Activated naive CD4-positive, alpha-beta T cell treated with anti-CD3 and anti-CD28 coated beads for 36 hours (primary cell): ENCODE measurements around the gene ZNF784. TPM values are rescaled to one million over a fixed set of nuclear protein-coding genes. Genes with fewer than 3 reads are reported as not detected.

ENCODE experiments used
- CTCF ChIA-PET: fragments of 350-600 bp; sonication (Branson Sonifier 250); formaldehyde crosslinking; loops from one replicate; lab custom pipeline; 2021; ENCODE audit warnings: antibody characterized with exemption; lab: Charles Lee
- DNase-seq: peaks from one replicate; pipeline ENCODE4 v3.0.0-alpha.2; 2020
- H3K27ac Mint-ChIP-seq: one replicate; pipeline ENCODE4 v1.8.0; 2021; ENCODE audit warnings: mild to moderate bottlenecking, mixed read lengths
- H3K27me3 Mint-ChIP-seq: one replicate; pipeline ENCODE4 v1.8.0; 2021; ENCODE audit warnings: low read depth, mixed read lengths
- H3K36me3 Mint-ChIP-seq: one replicate; pipeline ENCODE4 v1.8.0; 2021; ENCODE audit warnings: low read depth, mixed read lengths
- H3K4me1 Mint-ChIP-seq: one replicate; pipeline ENCODE4 v1.8.0; 2021; ENCODE audit warnings: low read depth, mixed read lengths
- H3K4me3 Mint-ChIP-seq: one replicate; pipeline ENCODE4 v1.8.0; 2021; ENCODE audit warnings: mild to moderate bottlenecking, moderate library complexity, mixed read lengths
- H3K9me3 Mint-ChIP-seq: one replicate; pipeline ENCODE4 v1.8.0; 2021; ENCODE audit warnings: mixed read lengths
- intact Hi-C: fragments of 100-400 bp; cut with micrococcal nuclease; formaldehyde crosslinking; loops from one replicate; pipeline ENCODE4 v1.15.1; 2023
- total RNA-seq, 2 experiments: library from RNA; stranded (reverse); gene quantifications; one replicate each; pipeline ENCODE4 v1.2.3, GENCODE V29; 2021

ZNF784 gene
- total RNA-seq, 2 experiments from 2014 or later = 3.7 to 4.0 TPM

- peak within 1 kb of the TSS; percentile 93 for H3K4me3 Mint-ChIP-seq
- peak within 1 kb of the TSS; percentile 90 for H3K27ac Mint-ChIP-seq
- peak; percentile 45 for DNase-seq
- H3K27me3 Mint-ChIP-seq = no peaks in the 10 kb centered on the region
- H3K9me3 Mint-ChIP-seq = no peaks in the 10 kb centered on the region
- H3K4me1 Mint-ChIP-seq = peaks cover 57% of the 10 kb centered on the region
- intact Hi-C loops = loop anchor here (5.0 kb wide), 3 partner anchors 34 to 384 kb away; partner anchors contain the start of genes PPP6R1, RPL28 and ZNF865
- CTCF ChIA-PET = interaction anchor here (1.1 to 2.1 kb wide), 2 partner anchors 9 to 137 kb away, joined by 4 to 5 read pairs; no protein-coding TSS in a partner anchor
- peaks cover 23% of the 10 kb centered on the region for H3K36me3 Mint-ChIP-seq
These were observed 16.4 kb upstream of the ZNF784 start, which contains the start of gene ZNF580 for GRCh38 chr19:55640577-55641425. TSS of gene ZNF580 (plus strand) at chr19:55641002. CDS start at chr19:55642509, 1,507 bp downstream.

- no peaks in the 10 kb centered on the region for H3K27me3 Mint-ChIP-seq
- H3K9me3 Mint-ChIP-seq = no peaks in the 10 kb centered on the region
- CTCF ChIA-PET = interaction anchor here (0.6 to 3.0 kb wide), 4 partner anchors 9 to 136 kb away, joined by 3 to 7 read pairs (median 4); no protein-coding TSS in a partner anchor
- peaks cover 21% of the 10 kb centered on the region for H3K36me3 Mint-ChIP-seq
- peak overlapping the region; percentile 87 for H3K27ac Mint-ChIP-seq
- peaks cover 55% of the 10 kb centered on the region for H3K4me1 Mint-ChIP-seq
- DNase-seq = peak; percentile 62
- intact Hi-C loops = loop anchor here (5.0 kb wide), 3 partner anchors 33 to 383 kb away; partner anchors contain the start of genes PPP6R1, RPL28 and ZNF865
- H3K4me3 Mint-ChIP-seq = peak overlapping the region; percentile 75
These were observed 15.7 kb upstream of the ZNF784 start for GRCh38 chr19:55640043-55640576.

DNA sequence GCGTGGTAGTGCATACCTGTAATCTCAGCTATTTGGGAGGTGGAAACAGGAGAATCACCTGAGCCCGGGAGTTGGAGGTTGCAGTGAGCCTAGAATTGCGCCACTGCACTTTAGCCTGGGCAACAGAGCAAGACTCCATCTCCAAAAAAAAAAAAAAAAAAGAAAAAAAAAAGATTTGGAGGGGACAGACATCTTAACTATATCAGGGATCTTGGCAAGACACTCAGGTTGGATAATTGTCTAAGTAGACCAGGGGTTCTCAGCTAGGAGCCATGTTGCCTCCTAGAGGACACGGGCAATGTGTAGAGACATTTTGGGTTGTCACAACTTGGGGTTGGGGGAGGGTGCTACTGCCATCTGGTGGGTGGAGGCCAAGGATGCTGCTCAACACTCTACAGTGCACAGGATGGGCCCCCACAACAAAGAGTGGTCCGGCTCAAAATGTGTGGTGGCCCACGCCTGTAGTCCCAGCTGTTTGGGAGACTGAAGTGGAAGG lies 14.5 kb upstream of the ZNF784 start:
- CTCF ChIA-PET = interaction anchor here (0.6 to 3.0 kb wide), 8 partner anchors 7 to 384 kb away, joined by 3 to 10 read pairs (median 4); partner anchors contain the start of gene CCDC106
- peak; percentile 70 for DNase-seq
- Mint-ChIP-seq H3K27ac (peak overlapping the region; percentile 31), H3K36me3 (peaks cover 26% of the 10 kb centered on the region), H3K4me3 (peak overlapping the region; percentile 36), H3K9me3 (no peaks in the 10 kb centered on the region), H3K4me1 (peaks cover 53% of the 10 kb centered on the region), H3K27me3 (no peaks in the 10 kb centered on the region)
- intact Hi-C loops = no loop called here

DNA sequence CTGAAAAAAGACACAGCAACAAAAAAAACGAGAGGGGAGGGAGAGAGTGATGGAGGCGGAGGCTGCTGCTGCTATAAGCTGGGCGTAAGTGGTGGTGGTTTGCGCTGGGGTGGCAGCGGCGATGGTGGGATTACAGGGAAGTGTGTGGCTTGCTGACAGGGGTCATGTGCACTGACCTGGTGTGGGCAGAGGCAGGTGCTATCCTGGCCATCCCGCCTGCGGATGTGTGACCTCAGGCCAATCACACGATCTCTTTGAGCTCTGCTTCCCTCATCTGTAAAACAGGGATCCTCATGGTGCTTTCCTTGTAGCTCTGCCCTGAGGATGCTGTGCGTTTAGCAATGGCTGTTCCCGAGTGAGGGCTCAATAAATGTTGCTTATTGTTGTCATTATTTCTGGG lies 13.2 kb upstream of the ZNF784 start:
- peak overlapping the region; percentile 100 for H3K27ac Mint-ChIP-seq
- no peaks in the 10 kb centered on the region for H3K27me3 Mint-ChIP-seq
- peaks cover 23% of the 10 kb centered on the region for H3K36me3 Mint-ChIP-seq
- no peak for DNase-seq
- no peaks in the 10 kb centered on the region for H3K9me3 Mint-ChIP-seq
- CTCF ChIA-PET = interaction anchor here (0.9 to 3.0 kb wide), 6 partner anchors 10 to 170 kb away, joined by 3 to 10 read pairs (median 8); partner anchors contain the start of gene CCDC106
- intact Hi-C loops = no loop called here
- H3K4me3 Mint-ChIP-seq = no peak overlapping the region
- peaks cover 50% of the 10 kb centered on the region for H3K4me1 Mint-ChIP-seq

DNA sequence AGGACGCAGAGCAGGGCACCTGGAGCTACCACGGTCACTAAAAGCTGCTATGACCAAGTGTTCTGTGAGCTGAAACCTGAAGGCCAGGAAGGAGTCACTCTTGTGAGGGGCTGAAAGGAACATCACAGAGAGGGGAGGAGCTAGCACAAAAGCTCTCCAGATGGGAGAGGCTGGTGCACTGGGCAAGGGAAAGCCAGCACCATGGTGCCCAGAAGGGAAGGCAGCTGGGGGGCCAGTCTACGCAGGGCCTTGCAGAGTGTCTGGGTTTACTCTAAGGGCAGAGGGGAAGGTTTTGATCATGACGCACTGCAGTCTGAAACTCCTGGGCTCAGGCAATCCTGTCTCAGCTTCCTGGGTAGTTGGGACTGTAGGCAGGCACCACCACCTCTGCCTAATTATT lies 12.4 kb upstream of the ZNF784 start:
- Mint-ChIP-seq H3K4me1 (peaks cover 57% of the 10 kb centered on the region), H3K27ac (peak overlapping the region; percentile 100), H3K27me3 (no peaks in the 10 kb centered on the region), H3K36me3 (peaks cover 23% of the 10 kb centered on the region), H3K9me3 (no peaks in the 10 kb centered on the region), H3K4me3 (peak overlapping the region; percentile 99)
- CTCF ChIA-PET = interaction anchor here (0.7 to 2.1 kb wide), 5 partner anchors 10 to 122 kb away, joined by 3 to 9 read pairs (median 3); no protein-coding TSS in a partner anchor
- intact Hi-C loops = no loop called here
- no peak for DNase-seq

DNA sequence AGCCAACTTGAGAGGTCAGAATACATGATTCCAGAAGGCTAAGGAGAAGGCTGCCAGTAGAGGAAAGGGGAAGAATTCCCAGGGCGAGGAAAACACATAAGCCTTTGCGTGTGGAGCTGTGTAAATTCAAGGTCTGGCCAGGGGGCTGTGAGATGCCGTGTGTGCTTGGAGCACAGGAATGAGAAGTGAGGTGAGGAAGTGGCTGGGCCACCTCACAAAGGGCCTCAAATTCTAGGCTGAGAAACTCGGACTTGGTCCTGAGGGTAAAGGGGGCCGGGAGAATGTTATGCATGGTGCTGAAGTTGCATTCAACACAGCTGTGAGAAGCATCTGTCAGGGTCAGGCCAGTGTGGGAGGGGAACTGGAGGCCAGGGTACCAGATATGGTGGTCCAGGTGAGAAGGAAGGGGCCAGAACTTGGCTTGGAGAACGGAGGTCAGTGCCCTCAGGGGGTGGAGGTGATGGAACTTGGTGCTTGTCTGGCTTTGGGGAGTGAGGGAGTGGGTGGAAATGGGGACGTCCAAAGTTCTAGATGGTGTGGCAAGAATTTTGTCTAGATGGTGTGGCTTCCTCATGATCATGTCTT lies 11.6 kb upstream of the ZNF784 start:
- H3K4me1 Mint-ChIP-seq = peaks cover 60% of the 10 kb centered on the region
- CTCF ChIA-PET = interaction anchor here (0.9 to 6.8 kb wide), 5 partner anchors 9 to 121 kb away, joined by 3 to 41 read pairs (median 3); partner anchors contain the start of gene ZNF865
- peak overlapping the region; percentile 99 for H3K4me3 Mint-ChIP-seq
- peak overlapping the region; percentile 100 for H3K27ac Mint-ChIP-seq
- H3K27me3 Mint-ChIP-seq = no peaks in the 10 kb centered on the region
- peaks cover 23% of the 10 kb centered on the region for H3K36me3 Mint-ChIP-seq
- intact Hi-C loops = loop anchor here (1.0 to 2.0 kb wide), 2 partner anchors 7 to 39 kb away; partner anchors contain the start of genes EPN1 and ZNF581
- no peak for DNase-seq
- H3K9me3 Mint-ChIP-seq = no peaks in the 10 kb centered on the region

DNA sequence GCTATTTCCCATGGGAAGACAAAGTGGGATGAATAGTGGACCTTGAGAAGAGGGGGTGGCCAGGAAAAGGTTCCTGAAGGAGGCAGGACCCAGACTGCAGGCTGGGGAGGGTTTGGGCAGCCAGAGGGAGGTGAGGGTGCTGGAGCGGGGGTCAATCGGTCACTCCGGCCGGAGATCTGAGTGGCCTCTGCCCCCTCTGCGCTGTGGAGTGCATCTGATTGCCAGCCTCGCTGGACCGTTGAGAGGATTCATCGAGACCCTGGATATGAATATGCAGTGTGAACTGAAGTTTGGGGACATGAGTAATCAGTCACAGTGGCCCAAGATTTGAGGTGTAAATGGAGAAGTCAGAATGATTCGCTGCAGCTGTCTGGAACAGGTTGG lies 11.0 kb upstream of the ZNF784 start:
- intact Hi-C loops = loop anchor here (1.0 to 2.0 kb wide), 2 partner anchors 8 to 39 kb away; partner anchors contain the start of genes EPN1 and ZNF581
- no peaks in the 10 kb centered on the region for H3K27me3 Mint-ChIP-seq
- CTCF ChIA-PET = interaction anchor here (4.7 to 6.8 kb wide), 2 partner anchors 29 to 131 kb away, joined by 28 to 41 read pairs; partner anchors contain the start of gene ZNF865
- peak overlapping the region; percentile 100 for H3K27ac Mint-ChIP-seq
- peaks cover 58% of the 10 kb centered on the region for H3K4me1 Mint-ChIP-seq
- H3K4me3 Mint-ChIP-seq = peak overlapping the region; percentile 99
- H3K9me3 Mint-ChIP-seq = no peaks in the 10 kb centered on the region
- peak; percentile 45 for DNase-seq
- peaks cover 23% of the 10 kb centered on the region for H3K36me3 Mint-ChIP-seq

GRCh38 chr19:55633861-55634260 lies 9.5 kb upstream of the ZNF784 start:
- DNase-seq = no peak
- H3K9me3 Mint-ChIP-seq = no peaks in the 10 kb centered on the region
- H3K27me3 Mint-ChIP-seq = no peaks in the 10 kb centered on the region
- CTCF ChIA-PET = interaction anchor here (1.2 to 6.8 kb wide), 12 partner anchors 10 to 175 kb away, joined by 4 to 41 read pairs (median 16); partner anchors contain the start of genes FIZ1, U2AF2, ZNF524 and ZNF784
- no peak overlapping the region for H3K27ac Mint-ChIP-seq
- peak overlapping the region; percentile 99 for H3K4me3 Mint-ChIP-seq
- peaks cover 45% of the 10 kb centered on the region for H3K4me1 Mint-ChIP-seq
- H3K36me3 Mint-ChIP-seq = peaks cover 18% of the 10 kb centered on the region
- intact Hi-C loops = loop anchor here (2.0 kb wide), 1 partner anchor 41 kb away; the partner anchor contains the start of gene EPN1

GRCh38 chr19:55632463-55632834 lies 8.1 kb upstream of the ZNF784 start:
- H3K36me3 Mint-ChIP-seq = peaks cover 11% of the 10 kb centered on the region
- peak overlapping the region; percentile 60 for H3K27ac Mint-ChIP-seq
- intact Hi-C loops = loop anchor here (1.0 kb wide), 2 partner anchors 8 to 21 kb away; partner anchors contain the start of gene ZNF784
- CTCF ChIA-PET = interaction anchor here (0.5 to 6.8 kb wide), 21 partner anchors 9 to 177 kb away, joined by 3 to 41 read pairs (median 9); partner anchors contain the start of genes FIZ1, U2AF2, ZNF524 and ZNF784
- H3K9me3 Mint-ChIP-seq = no peaks in the 10 kb centered on the region
- H3K4me3 Mint-ChIP-seq = no peak overlapping the region
- DNase-seq = peak; percentile 98
- peaks cover 36% of the 10 kb centered on the region for H3K4me1 Mint-ChIP-seq
- H3K27me3 Mint-ChIP-seq = no peaks in the 10 kb centered on the region

- peak; percentile 79 for DNase-seq
- Mint-ChIP-seq H3K36me3 (no peaks in the 10 kb centered on the region), H3K9me3 (no peaks in the 10 kb centered on the region), H3K4me1 (peaks cover 37% of the 10 kb centered on the region), H3K27ac (no peak overlapping the region), H3K4me3 (peak overlapping the region; percentile 34), H3K27me3 (no peaks in the 10 kb centered on the region)
- intact Hi-C loops = loop anchor here (2.0 kb wide), 1 partner anchor 158 kb away; no protein-coding TSS in a partner anchor
- CTCF ChIA-PET = interaction anchor here (0.6 to 4.4 kb wide), 9 partner anchors 11 to 627 kb away, joined by 3 to 25 read pairs (median 7); partner anchors contain the start of gene ZNF865
These were observed 2.0 kb upstream of the ZNF784 start for GRCh38 chr19:55626350-55626749.

GRCh38 chr19:55625004-55625326 lies 599 bp upstream of the ZNF784 start:
- Mint-ChIP-seq H3K4me1 (peaks cover 51% of the 10 kb centered on the region), H3K4me3 (peak overlapping the region; percentile 92), H3K27me3 (no peaks in the 10 kb centered on the region), H3K27ac (peak overlapping the region; percentile 95), H3K9me3 (no peaks in the 10 kb centered on the region), H3K36me3 (peaks cover 6% of the 10 kb centered on the region)
- CTCF ChIA-PET = interaction anchor here (1.2 to 4.4 kb wide), 5 partner anchors 8 to 158 kb away, joined by 4 to 25 read pairs (median 9); partner anchors contain the start of genes FIZ1 and ZNF865
- DNase-seq = no peak
- intact Hi-C loops = no loop called here
